Thoracic aorta (tissue), 2 donors: Measurements from ENCODE around the gene MYOZ2. TPM values are rescaled to one million over a fixed set of nuclear protein-coding genes. Genes with fewer than 3 reads are reported as not detected.
A peak's percentile ranks its signal among the peaks of the same experiment; 100 is the strongest.

Experiments
- ATAC-seq: fragments of 150-250 bp; one replicate; pipeline ENCODE4 v1.8.0; 2017; ENCODE audit warnings: low read depth; ENCODE audit not compliant: insufficient number of reproducible peaks, low FRiP score
- DNase-seq: peaks from one replicate; pipeline ENCODE4 v3.0.0-alpha.2; 2020; ENCODE audit warnings: low spot score
- H3K27ac ChIP-seq, 2 donors: fragments of 200-600 bp; sonication (generic); 1 replicate in 1 of 2; 2 replicates in 1 of 2; pipeline ENCODE4 v1.5.1; 2016; ENCODE audit warnings: mild to moderate bottlenecking in 2 of 2, moderate library complexity in 2 of 2
- H3K27me3 ChIP-seq: fragments of 200-600 bp; sonication (generic); replicated peaks from 2 replicates; pipeline ENCODE4 v1.6.0; 2016; ENCODE audit warnings: mild to moderate bottlenecking; ENCODE audit not compliant: insufficient read depth
- H3K36me3 ChIP-seq: fragments of 200-600 bp; sonication (generic); one replicate; pipeline ENCODE4 v1.5.1; 2016
- H3K4me1 ChIP-seq, 2 donors: fragments of 200-600 bp; sonication (generic); 1 replicate in 1 of 2; 2 replicates in 1 of 2; pipeline versions ENCODE4 v1.5.1 to v1.6.0; 2016; ENCODE audit warnings: low read depth in 2 of 2, mild to moderate bottlenecking in 1 of 2; ENCODE audit not compliant: control insufficient read depth in 1 of 2
- H3K4me3 ChIP-seq: fragments of 200-600 bp; sonication (generic); 2 replicates; pipeline ENCODE4 v1.5.1; 2016; ENCODE audit warnings: mild to moderate bottlenecking
- H3K9me3 ChIP-seq: fragments of 200-600 bp; sonication (generic); 2 replicates; pipeline ENCODE4 v1.5.1; 2016
- CTCF ChIP-seq: fragments of 200-600 bp; sonication (generic); IDR thresholded peaks from one replicate; pipeline ENCODE4 v1.5.1; 2019; ENCODE audit warnings: antibody characterized with exemption
- total RNA-seq, 2 donors: library from RNA; depleted of rRNA; stranded (reverse); fragments of >200 nt; gene quantifications; one replicate each; pipeline versions ENCODE4 v1.1.0 to v1.2.3, GENCODE V29; 2016

The MYOZ2 gene
- total RNA-seq, 2 donors from 2014 or later, result 11.0 to 11.5 TPM

DNA sequence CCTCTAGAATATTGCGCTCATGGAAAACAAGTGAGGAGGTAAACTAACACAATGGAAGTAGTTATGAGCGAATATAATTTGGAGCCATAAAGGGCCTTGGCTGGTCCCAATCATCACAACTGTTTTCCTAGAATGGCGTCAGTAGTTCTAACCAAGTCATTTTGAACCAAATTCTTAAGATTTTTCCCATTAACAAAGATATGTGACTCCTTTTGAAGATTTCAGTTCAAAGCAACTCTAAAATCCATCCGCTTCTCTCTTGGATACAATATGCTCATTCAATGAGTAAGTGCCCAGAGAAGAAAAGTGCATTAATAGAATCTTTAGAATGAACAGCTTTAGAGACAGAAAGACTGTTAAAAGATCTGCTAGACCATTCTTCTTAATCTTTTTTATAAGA, 19.6 kb upstream of the MYOZ2 start:
- ATAC-seq (no peak), DNase-seq (no peak)
- H3K27ac ChIP-seq, result no peak overlapping the region
- H3K27me3 ChIP-seq, result no peaks in the 10 kb centered on the region
- H3K4me1 ChIP-seq, result peaks cover 22 to 23% of the 10 kb centered on the region in 2 donors
- H3K9me3 ChIP-seq, result no peaks in the 10 kb centered on the region
- no peaks in the 10 kb centered on the region for H3K36me3 ChIP-seq
- H3K4me3 ChIP-seq, result no peak overlapping the region
- TF ChIP-seq CTCF, result no peak

GRCh38 chr4:119116925-119117900, 18.4 kb upstream of the MYOZ2 start:
- TF ChIP-seq CTCF, result no peak

GRCh38 chr4:119118397-119118796, 17.2 kb upstream of the MYOZ2 start:
- Histone ChIP-seq H3K4me3 (no peak overlapping the region), H3K36me3 (no peaks in the 10 kb centered on the region), H3K27ac (no peak overlapping the region), H3K27me3 (no peaks in the 10 kb centered on the region), H3K9me3 (no peaks in the 10 kb centered on the region), H3K4me1 (peaks cover 14 to 15% of the 10 kb centered on the region in 2 donors)
- TF ChIP-seq CTCF, result no peak
- DNase-seq (no peak), ATAC-seq (no peak)

More at GRCh38 chr4:119116925-119117900, 18.4 kb upstream of the MYOZ2 start:
- Histone ChIP-seq H3K4me1 (peaks cover 22 to 23% of the 10 kb centered on the region in 2 donors), H3K36me3 (no peaks in the 10 kb centered on the region), H3K27ac (peak overlapping the region in 1 of 2 donors; percentile 19), H3K9me3 (no peaks in the 10 kb centered on the region), H3K27me3 (no peaks in the 10 kb centered on the region), H3K4me3 (no peak overlapping the region)
- ATAC-seq, result no peak
- DNase-seq, result no peak

DNA sequence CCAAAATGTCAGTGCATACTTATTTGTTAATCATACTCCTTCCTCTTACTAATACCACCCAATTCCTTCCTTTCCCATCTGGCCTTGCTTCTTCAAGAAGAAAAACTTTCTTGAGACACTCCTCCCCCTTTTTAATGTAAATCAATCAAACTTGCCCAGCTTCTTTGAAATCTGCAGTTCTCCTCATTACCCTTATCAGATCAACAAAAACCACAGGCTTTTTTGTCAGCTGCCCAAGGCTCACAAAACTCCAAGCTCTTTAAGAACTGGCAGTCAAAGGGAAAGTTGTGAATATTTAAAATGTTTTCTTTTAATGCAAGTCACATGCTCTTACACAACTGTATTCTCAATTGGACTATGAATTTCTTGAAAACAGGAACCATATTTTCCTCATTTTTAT, 11.3 kb upstream of the MYOZ2 start:
- no peak for TF ChIP-seq CTCF
- no peak for DNase-seq
- no peaks in the 10 kb centered on the region for H3K9me3 ChIP-seq
- H3K36me3 ChIP-seq, result no peaks in the 10 kb centered on the region
- peaks cover 4 to 29% of the 10 kb centered on the region in 2 donors for H3K4me1 ChIP-seq
- no peaks in the 10 kb centered on the region for H3K27me3 ChIP-seq
- H3K27ac ChIP-seq, result peak overlapping the region in 1 of 2 donors; percentile 7
- ATAC-seq, result no peak
- H3K4me3 ChIP-seq, result no peak overlapping the region

DNA sequence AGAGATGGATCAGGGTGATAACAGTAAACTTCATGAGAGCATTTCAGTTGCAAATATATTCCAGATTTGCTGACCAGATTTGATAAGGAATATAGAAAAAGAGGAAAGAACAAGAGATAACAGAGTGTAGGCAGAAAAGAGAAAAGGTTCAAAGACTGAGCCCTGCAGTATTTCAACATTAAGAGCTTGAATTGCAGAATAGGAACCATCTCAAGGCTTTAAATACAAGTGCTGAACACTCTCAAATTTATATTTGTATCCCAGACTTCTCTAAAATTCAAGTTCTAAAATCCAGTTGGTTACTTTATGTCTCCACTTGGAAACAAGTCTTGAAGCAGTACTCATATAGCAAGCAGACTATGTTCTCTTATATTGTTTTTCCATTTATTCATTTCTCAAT, 9.7 kb upstream of the MYOZ2 start:
- H3K27me3 ChIP-seq, result no peaks in the 10 kb centered on the region
- DNase-seq (no peak), ATAC-seq (no peak)
- H3K4me1 ChIP-seq, result peaks cover 8 to 45% of the 10 kb centered on the region in 2 donors
- no peaks in the 10 kb centered on the region for H3K36me3 ChIP-seq
- H3K27ac ChIP-seq, result no peak overlapping the region
- H3K4me3 ChIP-seq, result no peak overlapping the region
- H3K9me3 ChIP-seq, result no peaks in the 10 kb centered on the region
- no peak for TF ChIP-seq CTCF
